Liver (tissue), 9 donors: ENCODE results near the gene HEPN1. TPM values are rescaled to one million over a fixed set of nuclear protein-coding genes. Genes with fewer than 3 reads are reported as not detected.

Experiments
- DNase-seq: peaks from one replicate; pipeline ENCODE4 v3.0.0-alpha.2; 2017; ENCODE audit warnings: low spot score
- H3K27ac ChIP-seq, 2 donors: one replicate each; pipeline ENCODE4 v1.7.0; 2013; ENCODE audit warnings: inconsistent platforms in 2 of 2, low read length in 2 of 2, control low read depth in 1 of 2, low read depth in 1 of 2, mild to moderate bottlenecking in 1 of 2
- H3K27me3 ChIP-seq, 4 donors: one replicate each; pipeline versions ENCODE4 v1.6.1 to v1.7.0; 2013; ENCODE audit warnings: low read length in 3 of 4, inconsistent platforms in 1 of 4, mild to moderate bottlenecking in 1 of 4, moderate library complexity in 1 of 4; ENCODE audit not compliant: control insufficient read depth in 4 of 4, insufficient read depth in 4 of 4
- H3K36me3 ChIP-seq, 4 donors: one replicate each; pipeline versions ENCODE4 v1.6.1 to v1.7.0; 2013; ENCODE audit warnings: low read length in 3 of 4, mild to moderate bottlenecking in 3 of 4, low read depth in 1 of 4, moderate library complexity in 1 of 4; ENCODE audit not compliant: control insufficient read depth in 4 of 4, insufficient read depth in 3 of 4
- H3K4me1 ChIP-seq, 4 donors: one replicate each; pipeline versions ENCODE4 v1.6.1 to v1.7.0; 2013; ENCODE audit warnings: low read length in 3 of 4, mild to moderate bottlenecking in 3 of 4, moderate library complexity in 1 of 4; ENCODE audit not compliant: control insufficient read depth in 4 of 4, insufficient read depth in 4 of 4
- H3K4me3 ChIP-seq, 3 donors: one replicate each; pipeline versions ENCODE4 v1.6.1 to v1.7.0; 2013; ENCODE audit warnings: low read length in 3 of 3, control low read depth in 1 of 3, low read depth in 1 of 3, mild to moderate bottlenecking in 1 of 3
- H3K9ac ChIP-seq, 2 donors: one replicate each; pipeline ENCODE4 v1.7.0; 2013; ENCODE audit warnings: low read length in 2 of 2, mild to moderate bottlenecking in 2 of 2, moderate library complexity in 2 of 2, control low read depth in 1 of 2, low read depth in 1 of 2
- H3K9me3 ChIP-seq, 4 donors: one replicate each; pipeline versions ENCODE4 v1.6.1 to v1.7.0; 2013; ENCODE audit warnings: low read length in 3 of 4; ENCODE audit not compliant: control insufficient read depth in 4 of 4
- EGR1 ChIP-seq, 2 donors: IDR thresholded peaks; 2 replicates each; pipeline ENCODE4 v1.6.1; 2016 to 2018; ENCODE audit warnings: antibody characterized with exemption in 2 of 2, low read depth in 2 of 2
- FOXA1 ChIP-seq: IDR thresholded peaks from 2 replicates; pipeline ENCODE4 v1.6.1; 2016; ENCODE audit warnings: antibody characterized with exemption
- FOXA2 ChIP-seq: IDR thresholded peaks from 2 replicates; pipeline ENCODE4 v1.6.1; 2016; ENCODE audit warnings: antibody characterized with exemption
- GABPA ChIP-seq, 2 donors: IDR thresholded peaks in 1 of 2; conservative IDR thresholded peaks in 1 of 2; 2 replicates each; pipeline ENCODE4 v1.6.1; 2016; ENCODE audit warnings: antibody characterized with exemption in 2 of 2, mild to moderate bottlenecking in 1 of 2, moderate library complexity in 1 of 2
- HNF4A ChIP-seq, 2 donors: conservative IDR thresholded peaks; 2 replicates each; pipeline ENCODE4 v1.6.1; 2016; ENCODE audit warnings: antibody characterized with exemption in 2 of 2, mild to moderate bottlenecking in 2 of 2
- HNF4G ChIP-seq: IDR thresholded peaks from 2 replicates; pipeline ENCODE4 v1.6.1; 2016; ENCODE audit warnings: antibody characterized with exemption
- JUND ChIP-seq, 2 donors: IDR thresholded peaks; 2 replicates each; pipeline ENCODE4 v1.6.1; 2016; ENCODE audit warnings: antibody characterized with exemption in 2 of 2
- NR2F2 ChIP-seq: IDR thresholded peaks from 2 replicates; pipeline ENCODE4 v1.6.1; 2016; ENCODE audit warnings: antibody characterized with exemption
- RAD21 ChIP-seq, 2 donors: IDR thresholded peaks; 2 replicates each; pipeline ENCODE4 v1.6.1; 2016; ENCODE audit warnings: antibody characterized with exemption in 2 of 2, mild to moderate bottlenecking in 2 of 2
- RXRA ChIP-seq, 2 donors: IDR thresholded peaks; 2 replicates each; pipeline ENCODE4 v1.6.1; 2017 to 2018; ENCODE audit warnings: antibody characterized with exemption in 2 of 2, mild to moderate bottlenecking in 1 of 2
- SP1 ChIP-seq: IDR thresholded peaks from 2 replicates; pipeline ENCODE4 v1.6.1; 2018; ENCODE audit warnings: antibody characterized with exemption, mild to moderate bottlenecking
- TAF1 ChIP-seq: conservative IDR thresholded peaks from 2 replicates; pipeline ENCODE4 v1.6.1; 2016; ENCODE audit warnings: antibody characterized with exemption, mild to moderate bottlenecking
- YY1 ChIP-seq: IDR thresholded peaks from 2 replicates; pipeline ENCODE4 v1.6.1; 2016; ENCODE audit warnings: antibody characterized with exemption, mild to moderate bottlenecking
- WGBS: extraction: QIAGEN DNeasy Blood & Tissue Kit; methylation state at CpG from one replicate; pipeline ENCODE4 v1.1.7; 2013; 5-methylcytosine and 5-hydroxymethylcytosine counted together
- polyA plus RNA-seq, 2 donors: library from polyadenylated mRNA; stranded (reverse) in 1 of 2; unstranded in 1 of 2; fragments of 200-250 nt in 1 of 2; fragments of >200 nt in 1 of 2; fragmentation: Nextera tagmentation in 1 of 2; extraction: Ambion mirVana in 1 of 2; gene quantifications; one replicate each; pipeline versions ENCODE4 v1.2.1 to v1.2.3, GENCODE V29; 2013 to 2015
- total RNA-seq, 2 donors: library from RNA; depleted of rRNA; stranded (reverse); fragments of >200 nt; gene quantifications; one replicate each; pipeline ENCODE4 v1.2.3, GENCODE V29; 2014
- TF ChIP-seq, protein P1 (sequence below): IDR thresholded peaks from 2 replicates; pipeline ENCODE4 v1.6.1; 2016; ENCODE audit warnings: antibody characterized with exemption
- TF ChIP-seq, protein P2 (sequence below): IDR thresholded peaks from 2 replicates; pipeline ENCODE4 v1.6.1; 2016; ENCODE audit warnings: antibody characterized with exemption, mild to moderate bottlenecking
- TF ChIP-seq, protein P3 (sequence below): IDR thresholded peaks from 2 replicates; pipeline ENCODE4 v1.6.1; 2016; ENCODE audit warnings: antibody characterized with exemption
- donor health status: healthy.
- donor health status: healthy.
- donor health status: healthy.
- donor health status: healthy.
- donor health status: healthy.

Gene HEPN1
- total and polyA plus RNA-seq, 4 donors: 0.22 to 2.6 TPM; not detected in 2

DNA sequence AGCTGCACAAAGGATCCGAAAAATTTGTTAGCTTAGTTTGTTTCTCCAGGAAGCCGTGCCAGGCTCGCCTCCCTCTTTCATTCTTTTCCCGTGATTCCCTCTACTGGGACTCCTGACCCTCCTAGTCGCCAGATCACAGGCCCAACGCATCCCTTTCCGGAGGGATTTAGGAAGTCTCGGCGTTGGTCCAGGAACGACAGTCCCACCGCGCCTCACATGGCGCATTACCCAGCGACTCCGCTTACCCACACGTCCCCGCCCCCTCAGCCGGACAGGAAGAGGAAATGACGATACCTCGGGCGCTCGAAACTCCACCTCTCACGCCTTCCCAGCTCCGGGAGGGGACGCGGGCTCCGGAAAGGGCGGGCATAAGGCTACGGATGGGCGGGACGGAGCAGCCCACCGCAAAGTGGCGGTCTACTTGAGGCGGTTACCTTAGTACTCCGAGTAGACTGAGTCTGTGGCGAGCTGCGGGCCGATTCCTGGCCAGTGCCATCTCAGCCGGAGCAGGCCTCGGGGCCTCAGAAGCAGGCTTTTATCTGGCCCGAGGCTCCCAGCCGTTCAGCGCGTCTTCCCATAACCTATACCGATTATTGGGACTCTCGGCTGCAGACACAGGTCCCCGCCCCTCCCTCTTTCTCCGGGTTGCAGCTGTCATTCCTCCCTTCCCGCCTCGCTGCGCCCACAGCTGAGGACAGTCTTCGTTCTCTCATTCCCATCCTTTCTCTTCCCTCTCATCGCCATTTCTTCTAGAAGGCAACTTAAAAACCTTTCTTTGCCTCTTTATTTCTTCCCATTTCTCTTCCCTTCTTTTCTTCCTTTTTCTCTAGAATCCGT, 34.9 kb downstream of the HEPN1 start, which contains the start of gene CCDC15:
Gene CCDC15, plus strand, starts transcription at position 450 of the 837 bp plus-strand sequence. CDS start 531 bp downstream, outside the sequence.
- WGBS: under 1% methylated on average over 54 of the region's 54 CpGs
- H3K27ac ChIP-seq: peak within 1 kb of the TSS; percentile 55 to 91
- H3K4me3 ChIP-seq: peak within 1 kb of the TSS; percentile 74 to 99 (median 88)
- TF ChIP-seq EGR1 (IDR thresholded peaks at IDR 0.05; ENCODE audit: low read depth in 2 of 2) (peak; percentile 87 to 94), GABPA (IDR thresholded peaks at IDR 0.05 in 1 of 2, conservative IDR thresholded peaks at IDR 0.05 in 1 of 2) (peak; percentile 91 to 98), JUND (IDR thresholded peaks at IDR 0.05) (peak; percentile 24 to 30), RAD21 (IDR thresholded peaks at IDR 0.05) (peak; percentile 47 to 73), HNF4A (conservative IDR thresholded peaks at IDR 0.05) (peak; percentile 30 to 45), SP1 (peak; percentile 80), FOXA2 (no peak), NR2F2 (peak; percentile 76), FOXA1 (no peak), YY1 (peak; percentile 96), HNF4G (no peak), TAF1 (no peak), RXRA (IDR thresholded peaks at IDR 0.05) (peak in 1 of 2 donors; percentile 45)
- TF ChIP-seq, protein P1, sequence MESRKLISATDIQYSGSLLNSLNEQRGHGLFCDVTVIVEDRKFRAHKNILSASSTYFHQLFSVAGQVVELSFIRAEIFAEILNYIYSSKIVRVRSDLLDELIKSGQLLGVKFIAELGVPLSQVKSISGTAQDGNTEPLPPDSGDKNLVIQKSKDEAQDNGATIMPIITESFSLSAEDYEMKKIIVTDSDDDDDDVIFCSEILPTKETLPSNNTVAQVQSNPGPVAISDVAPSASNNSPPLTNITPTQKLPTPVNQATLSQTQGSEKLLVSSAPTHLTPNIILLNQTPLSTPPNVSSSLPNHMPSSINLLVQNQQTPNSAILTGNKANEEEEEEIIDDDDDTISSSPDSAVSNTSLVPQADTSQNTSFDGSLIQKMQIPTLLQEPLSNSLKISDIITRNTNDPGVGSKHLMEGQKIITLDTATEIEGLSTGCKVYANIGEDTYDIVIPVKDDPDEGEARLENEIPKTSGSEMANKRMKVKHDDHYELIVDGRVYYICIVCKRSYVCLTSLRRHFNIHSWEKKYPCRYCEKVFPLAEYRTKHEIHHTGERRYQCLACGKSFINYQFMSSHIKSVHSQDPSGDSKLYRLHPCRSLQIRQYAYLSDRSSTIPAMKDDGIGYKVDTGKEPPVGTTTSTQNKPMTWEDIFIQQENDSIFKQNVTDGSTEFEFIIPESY: peak; percentile 70
- TF ChIP-seq, protein P2, sequence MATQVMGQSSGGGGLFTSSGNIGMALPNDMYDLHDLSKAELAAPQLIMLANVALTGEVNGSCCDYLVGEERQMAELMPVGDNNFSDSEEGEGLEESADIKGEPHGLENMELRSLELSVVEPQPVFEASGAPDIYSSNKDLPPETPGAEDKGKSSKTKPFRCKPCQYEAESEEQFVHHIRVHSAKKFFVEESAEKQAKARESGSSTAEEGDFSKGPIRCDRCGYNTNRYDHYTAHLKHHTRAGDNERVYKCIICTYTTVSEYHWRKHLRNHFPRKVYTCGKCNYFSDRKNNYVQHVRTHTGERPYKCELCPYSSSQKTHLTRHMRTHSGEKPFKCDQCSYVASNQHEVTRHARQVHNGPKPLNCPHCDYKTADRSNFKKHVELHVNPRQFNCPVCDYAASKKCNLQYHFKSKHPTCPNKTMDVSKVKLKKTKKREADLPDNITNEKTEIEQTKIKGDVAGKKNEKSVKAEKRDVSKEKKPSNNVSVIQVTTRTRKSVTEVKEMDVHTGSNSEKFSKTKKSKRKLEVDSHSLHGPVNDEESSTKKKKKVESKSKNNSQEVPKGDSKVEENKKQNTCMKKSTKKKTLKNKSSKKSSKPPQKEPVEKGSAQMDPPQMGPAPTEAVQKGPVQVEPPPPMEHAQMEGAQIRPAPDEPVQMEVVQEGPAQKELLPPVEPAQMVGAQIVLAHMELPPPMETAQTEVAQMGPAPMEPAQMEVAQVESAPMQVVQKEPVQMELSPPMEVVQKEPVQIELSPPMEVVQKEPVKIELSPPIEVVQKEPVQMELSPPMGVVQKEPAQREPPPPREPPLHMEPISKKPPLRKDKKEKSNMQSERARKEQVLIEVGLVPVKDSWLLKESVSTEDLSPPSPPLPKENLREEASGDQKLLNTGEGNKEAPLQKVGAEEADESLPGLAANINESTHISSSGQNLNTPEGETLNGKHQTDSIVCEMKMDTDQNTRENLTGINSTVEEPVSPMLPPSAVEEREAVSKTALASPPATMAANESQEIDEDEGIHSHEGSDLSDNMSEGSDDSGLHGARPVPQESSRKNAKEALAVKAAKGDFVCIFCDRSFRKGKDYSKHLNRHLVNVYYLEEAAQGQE: peak; percentile 86
- TF ChIP-seq, protein P3, sequence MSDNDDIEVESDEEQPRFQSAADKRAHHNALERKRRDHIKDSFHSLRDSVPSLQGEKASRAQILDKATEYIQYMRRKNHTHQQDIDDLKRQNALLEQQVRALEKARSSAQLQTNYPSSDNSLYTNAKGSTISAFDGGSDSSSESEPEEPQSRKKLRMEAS: peak; percentile 84
- H3K27me3 ChIP-seq: no peaks in the 10 kb centered on the region
- peaks cover 4 to 14% (median 7%) of the 10 kb centered on the region in 4 donors for H3K4me1 ChIP-seq
- peak; percentile 95 for DNase-seq
- no peaks in the 10 kb centered on the region for H3K36me3 ChIP-seq
- no peaks in the 10 kb centered on the region for H3K9me3 ChIP-seq
- H3K9ac ChIP-seq: peak within 1 kb of the TSS; percentile 31 to 57

DNA sequence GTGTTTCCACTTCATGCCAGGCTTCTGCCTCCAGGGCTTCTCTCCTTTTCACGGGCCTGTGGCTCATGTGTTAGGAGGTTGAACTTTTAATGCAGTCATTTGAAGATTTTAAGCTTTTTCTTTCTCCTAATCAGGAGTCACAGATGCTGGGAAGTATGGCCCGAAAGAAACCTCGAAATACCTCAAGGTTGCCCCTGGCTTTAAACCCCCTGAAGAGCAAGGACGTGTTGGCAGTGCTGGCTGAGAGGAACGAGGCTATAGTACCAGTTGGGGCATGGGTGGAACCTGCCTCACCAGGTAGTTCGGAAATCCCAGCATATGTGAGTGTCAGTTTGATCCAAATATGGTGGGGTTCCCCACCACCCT, 35.5 kb downstream of the HEPN1 start:
- no peaks in the 10 kb centered on the region for H3K36me3 ChIP-seq
- no peaks in the 10 kb centered on the region for H3K9me3 ChIP-seq
- 43% methylated on average over 6 of the region's 6 CpGs for WGBS
- H3K9ac ChIP-seq: peak overlapping the region in 1 of 2 donors; percentile 31
- H3K27ac ChIP-seq: no peak overlapping the region
- no peak for DNase-seq
- H3K27me3 ChIP-seq: no peaks in the 10 kb centered on the region
- H3K4me1 ChIP-seq: peaks cover 4 to 14% (median 7%) of the 10 kb centered on the region in 4 donors
- H3K4me3 ChIP-seq: peak overlapping the region; percentile 74 to 99 (median 88)
- TF ChIP-seq FOXA2: no peak
- no peak for TF ChIP-seq RXRA (IDR thresholded peaks at IDR 0.05)
- TF ChIP-seq, protein P3: no peak
- no peak for TF ChIP-seq TAF1
- TF ChIP-seq SP1: no peak
- TF ChIP-seq RAD21 (IDR thresholded peaks at IDR 0.05): no peak
